T-helper 9 cell (primary cell): ENCODE measurements around the gene EXOC4.

Experiments
- DNase-seq: peaks from one replicate; pipeline ENCODE4 v3.0.0-alpha.2; 2020

The EXOC4 gene

GRCh38 chr7:133501771-133502170 is 248.9 kb downstream of the EXOC4 start:
- no peak for DNase-seq

DNA sequence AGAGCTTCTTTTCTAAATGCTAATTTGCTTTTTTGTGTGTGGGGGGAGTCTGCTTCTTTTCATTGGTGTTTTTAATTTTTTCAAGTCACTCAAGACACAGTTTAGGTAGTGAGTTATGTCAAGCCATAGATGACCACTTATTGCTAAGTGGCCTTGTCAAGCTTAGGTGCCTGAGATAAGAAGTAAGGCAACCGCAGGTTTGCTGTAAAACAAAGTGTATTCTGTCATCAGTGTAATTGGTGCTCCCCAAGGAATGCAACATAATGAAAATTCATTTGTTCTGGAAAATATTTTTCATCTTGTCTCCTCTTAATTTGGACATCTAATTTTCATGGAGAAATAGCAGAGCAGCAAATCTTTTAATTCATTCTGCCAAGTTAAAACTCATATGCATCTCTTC is 249.6 kb downstream of the EXOC4 start:
- DNase-seq: no peak

GRCh38 chr7:133502972-133503371 is 250.1 kb downstream of the EXOC4 start:
- no peak for DNase-seq

- no peak for DNase-seq
These were observed 251.9 kb downstream of the EXOC4 start for GRCh38 chr7:133504825-133505224.

DNA sequence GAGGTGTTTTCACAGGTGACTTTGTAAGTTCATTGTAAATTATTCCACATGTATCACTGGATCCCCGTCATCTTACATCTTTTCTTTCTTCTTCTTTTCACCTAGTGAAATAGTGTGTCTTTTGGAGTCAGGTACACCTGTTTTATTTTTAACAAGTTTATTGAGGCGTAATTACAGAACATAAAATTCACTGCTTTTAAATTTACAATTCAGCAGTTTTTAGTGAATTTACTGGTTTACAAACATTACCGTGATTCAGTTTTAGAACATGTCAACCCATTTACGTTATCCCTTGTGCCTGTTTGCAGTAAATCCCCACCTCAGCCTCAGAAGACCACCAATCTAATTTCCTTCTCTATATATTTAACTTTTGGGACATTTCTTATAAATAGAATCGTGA is 256.9 kb downstream of the EXOC4 start:
- no peak for DNase-seq

GRCh38 chr7:133510326-133511055 is 257.6 kb downstream of the EXOC4 start:
- no peak for DNase-seq

- DNase-seq: no peak
These were observed 258.4 kb downstream of the EXOC4 start for GRCh38 chr7:133511252-133511651.

GRCh38 chr7:133511708-133512107 is 258.8 kb downstream of the EXOC4 start:
- no peak for DNase-seq

GRCh38 chr7:133512560-133512959 is 259.7 kb downstream of the EXOC4 start:
- no peak for DNase-seq

DNA sequence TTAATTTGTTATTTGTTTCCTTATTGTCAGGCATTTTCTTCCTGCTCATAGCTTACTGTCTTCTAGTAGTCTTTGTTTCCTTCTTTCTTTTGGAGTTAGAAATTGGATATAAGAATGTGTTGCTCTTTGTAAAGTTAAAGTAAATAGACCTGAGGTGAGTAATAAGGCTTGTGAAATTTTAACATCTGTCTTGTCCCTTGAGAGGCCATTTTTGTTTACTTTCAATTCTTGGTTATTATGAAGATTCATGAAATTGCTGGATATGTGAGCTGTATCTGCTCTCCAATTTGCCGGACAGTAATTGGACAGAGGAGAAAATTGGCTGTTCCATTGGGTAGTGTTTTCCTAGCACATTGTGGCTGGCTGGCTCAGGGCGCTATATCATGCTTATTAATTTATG is 260.7 kb downstream of the EXOC4 start:
- DNase-seq: no peak

- no peak for DNase-seq
These were observed 261.7 kb downstream of the EXOC4 start for GRCh38 chr7:133514551-133514950.

GRCh38 chr7:133517766-133518165 is 264.9 kb downstream of the EXOC4 start:
- no peak for DNase-seq

DNA sequence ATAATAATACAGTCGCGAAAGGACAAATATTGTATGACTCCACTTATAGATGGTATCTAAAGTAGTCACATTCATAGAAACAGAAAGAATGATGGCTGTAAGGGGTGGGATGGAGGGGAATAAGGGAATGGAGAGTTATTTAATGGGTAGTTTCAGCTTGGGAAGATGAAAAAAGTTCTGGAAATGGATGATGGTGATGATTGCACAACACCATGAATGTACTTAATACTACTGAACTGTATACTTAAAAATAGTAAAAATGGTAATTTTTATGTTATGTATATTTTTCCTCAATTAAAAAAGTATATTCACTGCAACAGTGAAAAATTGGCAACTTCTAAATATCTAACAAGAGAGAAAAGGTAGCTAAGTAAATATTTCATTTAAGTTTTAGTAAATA is 265.8 kb downstream of the EXOC4 start:
- DNase-seq: no peak

DNA sequence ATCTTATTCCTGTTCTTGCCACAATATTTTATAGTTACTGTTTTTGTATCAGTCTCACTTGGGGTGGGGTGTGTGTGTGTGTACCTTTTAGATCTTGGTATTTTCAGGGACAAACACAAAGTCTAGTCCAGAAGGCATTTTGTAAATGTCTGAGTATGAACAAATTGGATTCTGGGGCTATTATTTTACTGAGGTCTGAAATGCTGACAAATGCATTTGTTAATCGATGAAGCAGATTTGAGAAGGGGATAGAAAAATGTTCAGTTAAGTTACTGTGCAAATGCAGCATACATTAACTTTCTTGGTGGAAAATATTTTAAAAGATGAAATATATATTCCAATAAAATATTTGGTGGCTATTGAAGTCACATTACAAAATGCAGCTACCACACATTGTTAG is 267.4 kb downstream of the EXOC4 start:
- DNase-seq: no peak

DNA sequence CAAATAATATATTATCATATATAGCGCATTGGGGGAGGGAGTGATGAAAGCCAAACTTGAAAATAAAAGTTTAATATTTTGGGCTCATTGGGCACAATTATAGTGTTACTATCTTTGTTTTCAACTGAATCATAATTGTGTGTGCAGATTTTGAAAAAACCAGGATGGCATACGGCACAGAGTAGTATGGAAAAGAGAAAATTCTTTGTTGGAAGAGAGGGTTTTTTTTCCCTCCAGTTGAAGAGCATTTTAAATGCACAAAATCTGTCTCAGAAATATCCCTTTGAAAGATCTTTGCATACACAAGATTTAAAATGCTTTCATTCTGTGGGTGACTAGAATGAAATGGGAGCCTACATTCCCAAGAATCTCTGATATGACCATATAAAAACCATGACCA is 269.6 kb downstream of the EXOC4 start:
- no peak for DNase-seq

GRCh38 chr7:133528796-133529195 is 275.9 kb downstream of the EXOC4 start:
- no peak for DNase-seq

GRCh38 chr7:133529861-133530260 is 277.0 kb downstream of the EXOC4 start:
- DNase-seq: no peak

- no peak for DNase-seq
These were observed 277.8 kb downstream of the EXOC4 start for GRCh38 chr7:133530682-133531081.

DNA sequence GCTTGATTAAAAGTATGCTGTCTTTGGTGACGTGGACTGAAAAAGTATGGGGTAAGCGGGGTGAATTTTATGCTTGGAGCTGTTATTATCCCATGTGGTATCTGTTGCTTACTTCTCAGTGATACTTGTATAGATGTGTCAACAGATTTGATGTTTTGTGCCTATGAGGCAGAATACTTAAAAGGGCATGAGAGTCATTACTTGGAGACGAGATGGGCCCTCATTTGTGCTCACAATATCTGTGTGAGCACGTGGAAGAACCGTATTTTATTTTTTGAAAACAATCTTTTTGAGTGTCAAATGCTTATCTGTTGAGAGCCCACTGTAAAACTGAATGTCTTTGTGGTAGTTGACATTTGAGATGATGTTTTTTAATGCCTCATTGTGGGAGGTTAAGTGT is 281.9 kb downstream of the EXOC4 start:
- DNase-seq: no peak

GRCh38 chr7:133535308-133535707 is 282.4 kb downstream of the EXOC4 start:
- no peak for DNase-seq

DNA sequence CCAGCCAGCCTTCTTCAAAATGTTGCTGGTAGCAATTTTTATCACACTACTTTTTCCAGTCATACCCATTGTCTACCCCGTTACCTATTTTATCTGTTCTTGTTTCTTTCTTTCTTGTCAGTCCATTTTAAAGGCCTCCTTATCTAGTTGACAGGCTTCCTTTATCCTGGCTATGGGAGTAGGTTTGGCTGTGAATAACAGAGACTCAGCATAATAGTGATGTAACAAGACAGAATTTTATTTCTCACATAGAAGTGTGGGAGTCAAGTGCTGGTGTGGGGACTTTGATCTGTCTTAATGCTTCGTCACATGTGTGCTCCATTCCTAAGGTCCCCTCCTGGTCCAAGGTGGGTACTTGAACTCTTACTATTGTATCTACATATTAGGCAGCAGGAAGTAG is 283.6 kb downstream of the EXOC4 start:
- no peak for DNase-seq

DNA sequence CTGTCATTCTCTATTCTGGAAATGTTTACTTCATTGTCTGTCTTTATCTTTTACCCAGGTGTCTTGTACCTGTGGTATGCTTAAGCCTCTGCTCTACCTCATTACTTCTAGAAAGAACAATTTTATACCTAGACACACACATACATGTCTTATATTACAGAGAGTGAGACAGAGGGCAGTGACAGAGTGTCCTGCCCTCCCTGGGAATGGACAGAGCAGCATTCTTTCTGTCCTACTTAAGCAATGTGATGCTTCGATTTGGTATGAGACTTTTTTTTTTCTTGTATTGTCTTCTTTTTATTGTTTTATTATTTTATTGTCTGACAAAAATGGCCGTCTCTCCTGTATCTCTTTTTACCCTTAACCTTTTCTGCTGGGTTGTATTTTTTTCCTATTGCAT is 286.1 kb downstream of the EXOC4 start:
- no peak for DNase-seq

DNA sequence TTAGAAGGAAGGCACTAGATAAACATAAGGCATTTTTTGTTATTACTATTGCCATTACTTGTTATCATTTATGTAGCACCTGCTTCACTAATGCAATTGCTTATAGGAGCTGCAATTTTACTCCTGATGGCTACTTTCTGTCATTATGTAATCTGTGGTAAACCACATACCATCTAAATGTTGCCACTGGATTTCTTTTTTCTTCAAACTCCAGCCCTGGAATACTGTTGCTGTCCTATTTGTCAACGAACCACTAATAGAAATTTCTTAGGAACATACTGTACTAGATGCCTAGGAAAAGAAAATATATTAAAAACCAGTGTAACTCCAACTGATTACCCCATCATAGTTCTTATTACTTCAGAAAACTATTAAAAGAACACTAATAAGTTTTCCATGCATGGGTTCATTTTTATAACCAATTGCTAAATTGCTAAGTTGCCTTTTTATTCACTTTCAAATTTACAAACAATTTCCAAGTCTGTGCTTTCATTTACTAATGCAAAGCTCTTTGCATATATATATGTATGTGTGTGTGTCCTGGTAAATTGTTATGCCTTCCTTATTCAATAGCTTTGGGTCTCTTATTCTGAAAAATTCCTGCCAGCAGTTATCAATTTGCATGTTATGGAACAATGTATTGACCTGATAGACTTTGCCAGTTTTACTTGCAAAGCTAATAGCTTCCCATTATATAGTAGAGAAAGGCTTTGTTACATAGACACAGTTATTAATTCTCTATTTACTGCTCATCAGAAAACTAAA is 287.4 kb downstream of the EXOC4 start:
- DNase-seq: no peak

DNA sequence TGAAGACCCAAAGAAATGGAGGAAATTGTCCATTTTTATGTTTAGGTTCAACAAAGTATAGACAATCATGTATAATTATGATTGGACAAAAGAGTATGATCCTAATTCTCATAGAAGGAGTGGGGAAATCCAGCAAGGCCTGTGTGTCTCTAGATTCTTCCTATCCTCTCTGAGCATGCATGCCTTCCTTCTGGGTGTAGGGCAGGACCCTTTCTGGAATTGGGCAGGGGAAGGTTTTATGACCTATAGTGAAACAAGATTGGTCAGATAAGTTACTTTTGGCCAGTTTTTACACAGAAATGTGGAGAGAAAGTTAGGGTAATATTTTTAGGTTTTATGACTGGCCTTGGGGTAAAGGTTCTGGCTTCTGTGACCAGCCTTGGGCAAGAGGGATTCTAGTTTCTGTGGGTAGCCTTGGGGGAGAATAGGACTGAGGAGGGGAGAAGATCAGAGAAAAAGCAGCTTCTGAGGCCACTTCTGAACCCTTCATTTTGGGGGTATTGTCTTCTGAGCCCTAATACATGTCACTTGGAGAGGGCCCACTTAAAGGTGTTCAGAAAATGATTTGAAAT is 289.4 kb downstream of the EXOC4 start:
- no peak for DNase-seq
